BLaER1 treated with 17β-estradiol and CSF1 and Interleukin-3, amounts not matched to agents 10 nM and 100 nM (cell line): ENCODE data around the gene C1orf105.
A peak's percentile ranks its signal among the peaks of the same experiment; 100 is the strongest.

ENCODE experiments used
- H3K27ac ChIP-seq, 11 experiments: shearing (Covaris generic); formaldehyde crosslinking; 2 replicates each; pipeline ENCODE4 v1.8.1; 2022
- H3K27me3 ChIP-seq, 11 experiments: shearing (Covaris generic); formaldehyde crosslinking; 2 replicates each; pipeline ENCODE4 v1.8.1; 2022
- H3K36me3 ChIP-seq, 11 experiments: shearing (Covaris generic); formaldehyde crosslinking; 2 replicates each; pipeline ENCODE4 v1.8.1; 2022
- H3K4me1 ChIP-seq, 10 experiments: shearing (Covaris generic); formaldehyde crosslinking; 2 replicates each; pipeline ENCODE4 v1.8.1; 2022
- H3K4me2 ChIP-seq, 11 experiments: shearing (Covaris generic); formaldehyde crosslinking; 2 replicates each; pipeline ENCODE4 v1.8.1; 2022
- H3K4me3 ChIP-seq, 10 experiments: shearing (Covaris generic); formaldehyde crosslinking; 2 replicates each; pipeline ENCODE4 v1.8.1; 2022
- H3K9ac ChIP-seq, 11 experiments: shearing (Covaris generic); formaldehyde crosslinking; 2 replicates each; pipeline ENCODE4 v1.8.1; 2022
- H3K9me3 ChIP-seq, 11 experiments: shearing (Covaris generic); formaldehyde crosslinking; replicated peaks in 1 of 11; 2 replicates each; pipeline ENCODE4 v1.8.1; 2022
- H4K20me1 ChIP-seq, 11 experiments: shearing (Covaris generic); formaldehyde crosslinking; 2 replicates each; pipeline ENCODE4 v1.8.1; 2022
- Cebpa-rat ChIP-seq, 11 experiments: shearing (Covaris generic); IDR thresholded peaks; 2 replicates each; pipeline ENCODE4 v1.8.1; 2022

Gene C1orf105

GRCh38 chr1:172391976-172392375, 28.5 kb upstream of the C1orf105 start:
- no peak overlapping the region for H3K4me3 ChIP-seq
- peaks cover 26 to 76% (median 36%) of the 10 kb centered on the region in 10 experiments for H3K4me1 ChIP-seq
- H4K20me1 ChIP-seq: no peaks in the 10 kb centered on the region
- no peak for TF ChIP-seq Cebpa-rat (IDR thresholded peaks at IDR 0.05)
- peak overlapping the region in 3 of 11 experiments; percentile 80 to 89 (median 85); a peak in 5 of 22 replicates for H3K27ac ChIP-seq
- H3K9ac ChIP-seq: no peak overlapping the region
- no peaks in the 10 kb centered on the region for H3K36me3 ChIP-seq
- peak overlapping the region in 3 of 11 experiments; percentile 80 to 90 (median 82); a peak in 5 of 22 replicates for H3K4me2 ChIP-seq
- peaks cover 0 to 7% (median 0%) of the 10 kb centered on the region in 11 experiments; a peak in 1 of 22 replicates for H3K9me3 ChIP-seq
- no peaks in the 10 kb centered on the region for H3K27me3 ChIP-seq

GRCh38 chr1:172393354-172393753, 27.1 kb upstream of the C1orf105 start:
- H3K4me2 ChIP-seq: peak overlapping the region in 8 of 11 experiments; percentile 6 to 90 (median 64); a peak in 13 of 22 replicates

GRCh38 chr1:172394141-172394751, 26.2 kb upstream of the C1orf105 start:
- peak in 3 of 11 experiments; percentile 57 to 82 (median 77); a peak in 6 of 22 replicates for TF ChIP-seq Cebpa-rat (IDR thresholded peaks at IDR 0.05)
- no peaks in the 10 kb centered on the region for H3K9me3 ChIP-seq

More at GRCh38 chr1:172393354-172393753, 27.1 kb upstream of the C1orf105 start:
- Histone ChIP-seq H3K27ac (peak overlapping the region in 6 of 11 experiments; percentile 51 to 89 (median 64); a peak in 11 of 22 replicates), H3K4me1 (peaks cover 26 to 83% (median 36%) of the 10 kb centered on the region in 10 experiments), H3K36me3 (no peaks in the 10 kb centered on the region; a peak in 1 of 22 replicates), H3K9ac (peak overlapping the region in 3 of 11 experiments; percentile 26 to 69 (median 50); a peak in 4 of 22 replicates), H3K9me3 (no peaks in the 10 kb centered on the region), H4K20me1 (no peaks in the 10 kb centered on the region), H3K4me3 (no peak overlapping the region), H3K27me3 (no peaks in the 10 kb centered on the region)
- TF ChIP-seq Cebpa-rat (IDR thresholded peaks at IDR 0.05): no peak

GRCh38 chr1:172394811-172395210, 25.7 kb upstream of the C1orf105 start:
- Histone ChIP-seq H3K4me2 (peak overlapping the region; percentile 52 to 85 (median 63); a peak in 21 of 22 replicates), H3K27me3 (no peaks in the 10 kb centered on the region), H3K27ac (peak overlapping the region; percentile 34 to 89 (median 63)), H3K4me1 (peaks cover 26 to 88% (median 41%) of the 10 kb centered on the region in 10 experiments), H3K36me3 (no peaks in the 10 kb centered on the region; a peak in 1 of 22 replicates), H3K4me3 (no peak overlapping the region), H3K9me3 (no peaks in the 10 kb centered on the region), H4K20me1 (no peaks in the 10 kb centered on the region), H3K9ac (peak overlapping the region in 2 of 11 experiments; percentile 8 to 69; a peak in 4 of 22 replicates)
- TF ChIP-seq Cebpa-rat (IDR thresholded peaks at IDR 0.05): no peak

More at GRCh38 chr1:172394141-172394751, 26.2 kb upstream of the C1orf105 start:
- Histone ChIP-seq H4K20me1 (no peaks in the 10 kb centered on the region), H3K36me3 (no peaks in the 10 kb centered on the region; a peak in 1 of 22 replicates), H3K27me3 (no peaks in the 10 kb centered on the region), H3K4me3 (no peak overlapping the region), H3K4me1 (peaks cover 26 to 87% (median 37%) of the 10 kb centered on the region in 10 experiments), H3K4me2 (peak overlapping the region; percentile 52 to 85 (median 63)), H3K9ac (peak overlapping the region in 8 of 11 experiments; percentile 3 to 69 (median 22); a peak in 7 of 22 replicates), H3K27ac (peak overlapping the region; percentile 34 to 89 (median 63))

GRCh38 chr1:172395576-172395975, 24.9 kb upstream of the C1orf105 start:
- H3K27ac ChIP-seq: peak overlapping the region in 1 of 11 experiments; percentile 89; a peak in 1 of 22 replicates
- no peaks in the 10 kb centered on the region; a peak in 1 of 22 replicates for H3K36me3 ChIP-seq
- H4K20me1 ChIP-seq: no peaks in the 10 kb centered on the region
- peaks cover 29 to 88% (median 43%) of the 10 kb centered on the region in 10 experiments for H3K4me1 ChIP-seq
- H3K9ac ChIP-seq: no peak overlapping the region
- no peaks in the 10 kb centered on the region for H3K27me3 ChIP-seq
- no peak overlapping the region for H3K4me3 ChIP-seq
- H3K4me2 ChIP-seq: peak overlapping the region in 2 of 11 experiments; percentile 80 to 85; a peak in 3 of 22 replicates
- H3K9me3 ChIP-seq: no peaks in the 10 kb centered on the region
- TF ChIP-seq Cebpa-rat (IDR thresholded peaks at IDR 0.05): no peak

- no peak overlapping the region for H3K4me3 ChIP-seq
- no peak for TF ChIP-seq Cebpa-rat (IDR thresholded peaks at IDR 0.05)
- H3K4me1 ChIP-seq: peaks cover 24 to 75% (median 33%) of the 10 kb centered on the region in 10 experiments
- H3K36me3 ChIP-seq: no peaks in the 10 kb centered on the region; a peak in 1 of 22 replicates
- no peak overlapping the region for H3K9ac ChIP-seq
- no peak overlapping the region for H3K27ac ChIP-seq
- no peaks in the 10 kb centered on the region for H3K27me3 ChIP-seq
- no peaks in the 10 kb centered on the region for H3K9me3 ChIP-seq
- no peaks in the 10 kb centered on the region for H4K20me1 ChIP-seq
- no peak overlapping the region for H3K4me2 ChIP-seq
These were observed 23.3 kb upstream of the C1orf105 start for GRCh38 chr1:172397221-172397620.

- no peak overlapping the region for H3K4me2 ChIP-seq
- H3K27ac ChIP-seq: no peak overlapping the region
- no peak overlapping the region for H3K4me3 ChIP-seq
- H4K20me1 ChIP-seq: no peaks in the 10 kb centered on the region
- H3K36me3 ChIP-seq: no peaks in the 10 kb centered on the region; a peak in 1 of 22 replicates
- H3K4me1 ChIP-seq: peaks cover 24 to 71% (median 33%) of the 10 kb centered on the region in 10 experiments
- H3K9ac ChIP-seq: no peak overlapping the region
- no peak for TF ChIP-seq Cebpa-rat (IDR thresholded peaks at IDR 0.05)
- no peaks in the 10 kb centered on the region for H3K9me3 ChIP-seq
- H3K27me3 ChIP-seq: no peaks in the 10 kb centered on the region
These were observed 22.9 kb upstream of the C1orf105 start for GRCh38 chr1:172397633-172398032.

GRCh38 chr1:172398193-172398592, 22.3 kb upstream of the C1orf105 start:
- Histone ChIP-seq H3K27me3 (no peaks in the 10 kb centered on the region), H4K20me1 (no peaks in the 10 kb centered on the region), H3K9me3 (no peaks in the 10 kb centered on the region), H3K36me3 (no peaks in the 10 kb centered on the region; a peak in 1 of 22 replicates), H3K27ac (0 out of 22 replicates have a peak overlapping the region, but pooled peaks of 1 of the 11 experiments have one; percentile 7), H3K4me2 (peak overlapping the region in 1 of 11 experiments; percentile 6; a peak in 1 of 22 replicates), H3K9ac (no peak overlapping the region), H3K4me1 (peaks cover 24 to 65% (median 32%) of the 10 kb centered on the region in 10 experiments), H3K4me3 (no peak overlapping the region)
- TF ChIP-seq Cebpa-rat (IDR thresholded peaks at IDR 0.05): no peak
